Measurements from ENCODE around the gene OR6K3. TPM values are rescaled to one million over a fixed set of nuclear protein-coding genes. Genes with fewer than 3 reads are reported as not detected.

OR6K3 gene
- total and polyA plus RNA-seq, 12 donors, result 0.32 TPM; not detected in 11

- H3K9me3 ChIP-seq (replicated peaks in 1 of 3), result no peaks in the 10 kb centered on the region
- WGBS, 4 donors, result 33 to 52% (median 46%) methylated on average over 1 of the region's 1 CpG
- no peaks in the 10 kb centered on the region for H3K27me3 ChIP-seq
- intact Hi-C loops (cut with DNase I), result no loop called here
- TF ChIP-seq CTCF (IDR thresholded peaks at IDR 0.05) (no peak), POLR2A (IDR thresholded peaks at IDR 0.05) (no peak)
- H3K4me3 ChIP-seq, result no peak overlapping the region
- no peaks in the 10 kb centered on the region for H3K4me1 ChIP-seq (replicated peaks in 1 of 2)
- no peaks in the 10 kb centered on the region for H3K36me3 ChIP-seq (replicated peaks in 1 of 2)
- DNase-seq, result no peak
- H3K27ac ChIP-seq, result no peak overlapping the region
Observed at GRCh38 chr1:158714754-158715153, 5.8 kb downstream of the OR6K3 start.

GRCh38 chr1:158711098-158711497 lies 9.4 kb downstream of the OR6K3 start:
- Histone ChIP-seq H3K9me3 (replicated peaks in 1 of 3) (no peaks in the 10 kb centered on the region), H3K36me3 (replicated peaks in 1 of 2) (no peaks in the 10 kb centered on the region), H3K4me1 (replicated peaks in 1 of 2) (no peaks in the 10 kb centered on the region), H3K27ac (no peak overlapping the region), H3K27me3 (no peaks in the 10 kb centered on the region), H3K4me3 (no peak overlapping the region)
- TF ChIP-seq POLR2A (IDR thresholded peaks at IDR 0.05), result no peak
- no peak for TF ChIP-seq CTCF (IDR thresholded peaks at IDR 0.05)
- intact Hi-C loops (cut with DNase I), result no loop called here
- no peak for DNase-seq
- 61 to 73% (median 69%) methylated on average over 4 of the region's 4 CpGs for WGBS, 4 donors

- no peaks in the 10 kb centered on the region for H3K27me3 ChIP-seq
- 68 to 82% (median 77%) methylated on average over 2 of the region's 2 CpGs for WGBS, 4 donors
- H3K27ac ChIP-seq, result no peak overlapping the region
- no peak for DNase-seq
- H3K4me3 ChIP-seq, result no peak overlapping the region
- intact Hi-C loops (cut with DNase I), result no loop called here
- no peaks in the 10 kb centered on the region for H3K4me1 ChIP-seq (replicated peaks in 1 of 2)
- no peaks in the 10 kb centered on the region for H3K36me3 ChIP-seq (replicated peaks in 1 of 2)
- H3K9me3 ChIP-seq (replicated peaks in 1 of 3), result no peaks in the 10 kb centered on the region
- TF ChIP-seq POLR2A (IDR thresholded peaks at IDR 0.05) (no peak), CTCF (IDR thresholded peaks at IDR 0.05) (no peak)
Observed at GRCh38 chr1:158706096-158706495, 14.4 kb downstream of the OR6K3 start.

GRCh38 chr1:158700552-158700951 lies 20.0 kb downstream of the OR6K3 start, which contains the start of gene OR6K2:
TSS of gene OR6K2 (minus strand) at chr1:158700652. CDS start at chr1:158700652, 0 bp downstream.
- WGBS, 4 donors, result 79 to 89% (median 79%) methylated on average over 4 of the region's 4 CpGs
- H3K27ac ChIP-seq, result no peak within 1 kb of the TSS
- intact Hi-C loops (cut with DNase I), result no loop called here

More at GRCh38 chr1:158700552-158700951, 20.0 kb downstream of the OR6K3 start, which contains the start of gene OR6K2:
- Histone ChIP-seq H3K4me1 (replicated peaks in 1 of 2) (no peaks in the 10 kb centered on the region), H3K36me3 (replicated peaks in 1 of 2) (no peaks in the 10 kb centered on the region), H3K4me3 (no peak within 1 kb of the TSS), H3K9me3 (replicated peaks in 1 of 3) (no peaks in the 10 kb centered on the region), H3K27me3 (no peaks in the 10 kb centered on the region)
- DNase-seq, result no peak
- no peak for TF ChIP-seq CTCF (IDR thresholded peaks at IDR 0.05)
- TF ChIP-seq POLR2A (IDR thresholded peaks at IDR 0.05), result no peak
